PC-3 (cell line): Measurements from ENCODE around the gene CDK11A. TPM values are rescaled to one million over a fixed set of nuclear protein-coding genes. Genes with fewer than 3 reads are reported as not detected.
A peak's percentile ranks its signal among the peaks of the same experiment; 100 is the strongest.
"Not testable (repeated sequence)": the region's sequence is repeated elsewhere in the genome, so short reads cannot be mapped to it uniquely, and the experiment has no call there.

Experiments
- ATAC-seq: fragments of 200-7000 bp; cut with Tn5 transposase; 2 replicates; pipeline ENCODE4 v1.9.1; 2020; ENCODE audit warnings: mild to moderate bottlenecking, moderate library complexity
- BruUV-seq: library from RNA; stranded (reverse); fragments of 400-500 nt; replicated peaks from 2 replicates; lab custom pipeline; 2021; lab: Mats Ljungman, UMichigan
- CTCF ChIA-PET: fragments of 300-600 bp; sonication (Branson Sonifier 250); formaldehyde crosslinking; loops from one replicate; lab custom pipeline; 2022; ENCODE audit warnings: antibody characterized with exemption; lab: Charles Lee
- POLR2A ChIA-PET: fragments of 300-600 bp; sonication (Branson Sonifier 250); formaldehyde crosslinking; loops from one replicate; lab custom pipeline; 2022; ENCODE audit warnings: antibody characterized with exemption; ENCODE audit not compliant: unreplicated experiment; lab: Charles Lee
- DNase-seq: peaks from one replicate; pipeline ENCODE4 v3.0.0-alpha.2; 2015
- H2AFZ ChIP-seq: fragments of 300-600 bp; sonication (generic); 2 replicates; pipeline ENCODE4 v1.6.0; 2016; ENCODE audit warnings: antibody characterized with exemption, low read length
- H3F3A ChIP-seq: fragments of 300-600 bp; sonication (generic); one replicate; pipeline ENCODE4 v1.6.0; 2017; ENCODE audit warnings: antibody characterized with exemption, low read length, control low read depth, mild to moderate bottlenecking; ENCODE audit not compliant: unreplicated experiment
- H3K27ac ChIP-seq: fragments of 300-600 bp; sonication (generic); 2 replicates; pipeline ENCODE4 v1.5.1; 2016; ENCODE audit warnings: mild to moderate bottlenecking, low read length
- H3K27me3 ChIP-seq: fragments of 300-600 bp; sonication (generic); 2 replicates; pipeline ENCODE4 v1.6.1; 2016; ENCODE audit warnings: low read length, mixed read lengths
- H3K36me3 ChIP-seq: fragments of 300-600 bp; sonication (generic); 2 replicates; pipeline ENCODE4 v1.6.1; 2016; ENCODE audit warnings: low read depth, mixed run types, low read length, mixed read lengths
- H3K4me1 ChIP-seq: fragments of 300-600 bp; sonication (generic); 2 replicates; pipeline ENCODE4 v1.5.1; 2016; ENCODE audit warnings: low read length; ENCODE audit not compliant: insufficient read depth
- H3K4me2 ChIP-seq: fragments of 300-600 bp; sonication (generic); 2 replicates; pipeline ENCODE4 v1.6.0; 2016; ENCODE audit warnings: low read length
- H3K4me3 ChIP-seq: fragments of 300-600 bp; sonication (generic); 2 replicates; pipeline ENCODE4 v1.5.1; 2016; ENCODE audit warnings: mild to moderate bottlenecking, low read length, mixed read lengths
- H3K79me2 ChIP-seq: fragments of 300-600 bp; sonication (generic); 2 replicates; pipeline ENCODE4 v1.6.1; 2017; ENCODE audit warnings: low read length, mixed read lengths
- H3K9ac ChIP-seq: fragments of 300-600 bp; sonication (generic); 2 replicates; pipeline ENCODE4 v1.6.0; 2016; ENCODE audit warnings: mild to moderate bottlenecking, low read length
- H3K9me2 ChIP-seq: fragments of 300-600 bp; sonication (generic); replicated peaks from 2 replicates; pipeline ENCODE4 v1.6.1; 2016; ENCODE audit warnings: mixed run types, low read length, mixed read lengths
- H3K9me3 ChIP-seq: fragments of 300-600 bp; sonication (generic); 2 replicates; pipeline ENCODE4 v1.6.1; 2016; ENCODE audit warnings: low read length, mixed read lengths
- H4K20me1 ChIP-seq: fragments of 300-600 bp; sonication (generic); 2 replicates; pipeline ENCODE4 v1.6.1; 2016; ENCODE audit warnings: low read length, mixed read lengths
- CTCF ChIP-seq: fragments of 300-600 bp; sonication (generic); conservative IDR thresholded peaks from 2 replicates; pipeline ENCODE4 v1.5.1; 2017; ENCODE audit warnings: antibody characterized with exemption, low read depth, mild to moderate bottlenecking, low read length
- EZH2 ChIP-seq: fragments of 300-600 bp; sonication (generic); IDR thresholded peaks from one replicate; pipeline ENCODE4 v1.6.1; 2017; ENCODE audit warnings: antibody characterized with exemption, mild to moderate bottlenecking, low read length; ENCODE audit not compliant: unreplicated experiment
- EZH2phosphoT487 ChIP-seq: fragments of 300-600 bp; sonication (generic); IDR thresholded peaks from 2 replicates; pipeline ENCODE4 v1.6.1; 2018; ENCODE audit warnings: mild to moderate bottlenecking, antibody characterized with exemption, low read length, borderline replicate concordance
- intact Hi-C: fragments of 100-400 bp; cut with micrococcal nuclease; formaldehyde crosslinking; loops from 2 replicates; pipeline ENCODE4 v1.9.0; 2023
- total RNA-seq: library from RNA; depleted of rRNA; stranded (reverse); fragments of >200 nt; gene quantifications from 2 replicates; pipeline ENCODE4 v1.2.3, GENCODE V29; 2014

Gene CDK11A
- total RNA-seq, 1 experiment from 2014 or later, result 11.6 TPM

- BruUV-seq, H3K9me3 ChIP-seq, H2AFZ ChIP-seq, H3K4me2 ChIP-seq, ATAC-seq, intact Hi-C loops, H3K9ac ChIP-seq, H3K27ac ChIP-seq, POLR2A ChIA-PET, H4K20me1 ChIP-seq, H3K9me2 ChIP-seq, H3K4me1 ChIP-seq, DNase-seq, H3F3A ChIP-seq, H3K4me3 ChIP-seq, CTCF ChIA-PET, H3K36me3 ChIP-seq, H3K79me2 ChIP-seq, H3K27me3 ChIP-seq: not testable (repeated sequence)
These were observed 19.7 kb downstream of the CDK11A start for GRCh38 chr1:1704284-1704957.

GRCh38 chr1:1703796-1704195 is 20.4 kb downstream of the CDK11A start:
- intact Hi-C loops, result no loop called here
- Histone ChIP-seq H3K4me1 (no peaks in the 10 kb centered on the region), H3K27ac (no peak overlapping the region), H3K27me3 (no peaks in the 10 kb centered on the region), H2AFZ (no peak overlapping the region), H3K9ac (no peak overlapping the region), H3K79me2 (no peaks in the 10 kb centered on the region), H3K9me3 (no peaks in the 10 kb centered on the region), H3K4me3 (no peak overlapping the region), H4K20me1 (no peaks in the 10 kb centered on the region), H3K4me2 (no peak overlapping the region), H3F3A (no peaks in the 10 kb centered on the region), H3K36me3 (no peaks in the 10 kb centered on the region), H3K9me2 (no peaks in the 10 kb centered on the region)
- no peak for DNase-seq
- ChIA-PET POLR2A (no interaction called here), CTCF (no interaction called here)
- no TSS peak for BruUV-seq
- no peak for ATAC-seq
- TF ChIP-seq EZH2phosphoT487 (no peak), EZH2 (no peak), CTCF (no peak)

- CTCF ChIA-PET, H4K20me1 ChIP-seq, intact Hi-C loops, H3K4me3 ChIP-seq, H3K4me2 ChIP-seq, BruUV-seq, H3K36me3 ChIP-seq, H3K9me2 ChIP-seq, H3K9ac ChIP-seq, H3F3A ChIP-seq, DNase-seq, POLR2A ChIA-PET, H3K79me2 ChIP-seq, H3K9me3 ChIP-seq, H2AFZ ChIP-seq, H3K27ac ChIP-seq, H3K27me3 ChIP-seq, H3K4me1 ChIP-seq, ATAC-seq: not testable (repeated sequence)
These were observed 21.7 kb downstream of the CDK11A start for GRCh38 chr1:1702506-1702905.

- H3K4me1 ChIP-seq, H3K27me3 ChIP-seq, H3K79me2 ChIP-seq, H2AFZ ChIP-seq, H4K20me1 ChIP-seq, H3K27ac ChIP-seq, H3K9ac ChIP-seq, H3K9me3 ChIP-seq, H3F3A ChIP-seq, BruUV-seq, POLR2A ChIA-PET, DNase-seq, CTCF ChIA-PET, H3K4me2 ChIP-seq, H3K9me2 ChIP-seq, H3K36me3 ChIP-seq, H3K4me3 ChIP-seq, intact Hi-C loops: not testable (repeated sequence)
- ATAC-seq, result peak; percentile 62
These were observed 23.6 kb downstream of the CDK11A start for GRCh38 chr1:1700557-1700956.

- H3K27ac ChIP-seq, H3K36me3 ChIP-seq, H3K9me3 ChIP-seq, H3K4me3 ChIP-seq, H3K79me2 ChIP-seq, DNase-seq, H3K9me2 ChIP-seq, BruUV-seq, intact Hi-C loops, H3K4me2 ChIP-seq, H3K27me3 ChIP-seq, H3K4me1 ChIP-seq, H3F3A ChIP-seq, POLR2A ChIA-PET, H2AFZ ChIP-seq, H4K20me1 ChIP-seq, H3K9ac ChIP-seq, CTCF ChIA-PET: not testable (repeated sequence)
- ATAC-seq, result peak; percentile 59
These were observed 24.1 kb downstream of the CDK11A start for GRCh38 chr1:1700067-1700466.

- H3K27ac ChIP-seq, H3K9me3 ChIP-seq, H3K36me3 ChIP-seq, DNase-seq, H3K4me3 ChIP-seq, H3K27me3 ChIP-seq, H3K9me2 ChIP-seq, H3K9ac ChIP-seq, H4K20me1 ChIP-seq, intact Hi-C loops, ATAC-seq, H3F3A ChIP-seq, CTCF ChIA-PET, POLR2A ChIA-PET, H3K4me1 ChIP-seq, H3K4me2 ChIP-seq, H3K79me2 ChIP-seq, H2AFZ ChIP-seq, BruUV-seq: not testable (repeated sequence)
These were observed 25.1 kb downstream of the CDK11A start for GRCh38 chr1:1699061-1699460.
